HepG2 (cell line): ENCODE measurements around the gene EMP2. TPM values are rescaled to one million over a fixed set of nuclear protein-coding genes. Genes with fewer than 3 reads are reported as not detected.

Source experiments
- ATRX ChIP-seq: sonication (generic); formaldehyde crosslinking; IDR thresholded peaks from 2 replicates; pipeline ENCODE4 v1.4.0; 2020; ENCODE audit warnings: missing genetic modification reagents, borderline replicate concordance
- CBFB ChIP-seq: sonication (generic); formaldehyde crosslinking; IDR thresholded peaks from 2 replicates; pipeline ENCODE4 v1.4.0; 2020; ENCODE audit warnings: missing genetic modification reagents
- CEBPG ChIP-seq: IDR thresholded peaks from 2 replicates; pipeline ENCODE4 v1.6.1; 2016
- DRAP1 ChIP-seq: IDR thresholded peaks from 2 replicates; pipeline ENCODE4 v1.6.1; 2016; ENCODE audit warnings: missing genetic modification reagents, missing compliant biosample characterization
- KDM4B ChIP-seq: sonication (generic); formaldehyde crosslinking; IDR thresholded peaks from 2 replicates; pipeline ENCODE4 v1.4.0; 2020; ENCODE audit warnings: missing genetic modification reagents
- MAFK ChIP-seq, 2 experiments: IDR thresholded peaks in 1 of 2; conservative IDR thresholded peaks in 1 of 2; 2 replicates each; pipeline ENCODE4 v1.6.1; 2011; ENCODE audit warnings: improper control_type of control experiment in 2 of 2, low read length in 2 of 2
- MAZ ChIP-seq, 2 experiments: sonication (generic) in 1 of 2; formaldehyde crosslinking in 1 of 2; IDR thresholded peaks; 2 replicates each; pipeline versions ENCODE4 v1.5.0 to v1.6.1; 2012 to 2020; ENCODE audit warnings: low read depth in 2 of 2, mild to moderate bottlenecking in 2 of 2, borderline replicate concordance in 1 of 2, improper control_type of control experiment in 1 of 2, low read length in 1 of 2, missing genetic modification reagents in 1 of 2, moderate library complexity in 1 of 2
- MXD3 ChIP-seq: IDR thresholded peaks from 2 replicates; pipeline ENCODE4 v1.6.1; 2016; ENCODE audit warnings: mild to moderate bottlenecking, missing biosample characterization, missing genetic modification reagents
- NCOA5 ChIP-seq: sonication (generic); formaldehyde crosslinking; IDR thresholded peaks from 2 replicates; pipeline ENCODE4 v1.4.0; 2020; ENCODE audit warnings: missing genetic modification reagents
- NFRKB ChIP-seq: fragments of 450-650 bp; IDR thresholded peaks from 2 replicates; pipeline ENCODE4 v1.6.1; 2017
- PAWR ChIP-seq: sonication (generic); formaldehyde crosslinking; IDR thresholded peaks from 2 replicates; pipeline ENCODE4 v1.4.0; 2020; ENCODE audit warnings: missing genetic modification reagents, mild to moderate bottlenecking, borderline replicate concordance
- PHF20 ChIP-seq: sonication (generic); formaldehyde crosslinking; IDR thresholded peaks from 2 replicates; pipeline ENCODE4 v1.5.0; 2020; ENCODE audit warnings: mild to moderate bottlenecking, missing genetic modification reagents
- PHF8 ChIP-seq: sonication (generic); formaldehyde crosslinking; IDR thresholded peaks from 2 replicates; pipeline ENCODE4 v1.5.0; 2020; ENCODE audit warnings: missing genetic modification reagents
- SMYD3 ChIP-seq: sonication (generic); formaldehyde crosslinking; IDR thresholded peaks from 2 replicates; pipeline ENCODE4 v1.8.1; 2023; ENCODE audit warnings: mild to moderate bottlenecking, missing genetic modification reagents
- SRY ChIP-seq: sonication (generic); formaldehyde crosslinking; IDR thresholded peaks from 2 replicates; pipeline ENCODE4 v1.8.0; 2022; ENCODE audit warnings: mild to moderate bottlenecking, missing genetic modification reagents
- ZBTB3 ChIP-seq: sonication (generic); formaldehyde crosslinking; IDR thresholded peaks from 2 replicates; pipeline ENCODE4 v1.4.0; 2020; ENCODE audit warnings: low read depth, mild to moderate bottlenecking, moderate library complexity, missing genetic modification reagents, borderline replicate concordance
- ZC3H4 ChIP-seq: sonication (generic); formaldehyde crosslinking; IDR thresholded peaks from 2 replicates; pipeline ENCODE4 v1.4.0; 2020; ENCODE audit warnings: missing genetic modification reagents, borderline replicate concordance
- ZKSCAN1 ChIP-seq: fragments of 150-350 bp; IDR thresholded peaks from 2 replicates; pipeline ENCODE4 v1.6.1; 2014; ENCODE audit warnings: low read length
- ZNF101 ChIP-seq: sonication (generic); formaldehyde crosslinking; IDR thresholded peaks from 2 replicates; pipeline ENCODE4 v1.4.0; 2020; ENCODE audit warnings: mild to moderate bottlenecking, low read depth, missing genetic modification reagents, borderline replicate concordance
- ZNF160 ChIP-seq: sonication (generic); formaldehyde crosslinking; IDR thresholded peaks from 2 replicates; pipeline ENCODE4 v1.8.0; 2022; ENCODE audit warnings: mild to moderate bottlenecking, inconsistent platforms, missing genetic modification reagents
- ZNF230 ChIP-seq: sonication (generic); formaldehyde crosslinking; IDR thresholded peaks from 2 replicates; pipeline ENCODE4 v1.4.0; 2020; ENCODE audit warnings: mild to moderate bottlenecking, missing genetic modification reagents
- ZNF549 ChIP-seq: sonication (generic); formaldehyde crosslinking; IDR thresholded peaks from 2 replicates; pipeline ENCODE4 v1.5.0; 2020; ENCODE audit warnings: missing genetic modification reagents
- ZNF615 ChIP-seq: sonication (generic); formaldehyde crosslinking; IDR thresholded peaks from 2 replicates; pipeline ENCODE4 v1.5.0; 2020; ENCODE audit warnings: mild to moderate bottlenecking, missing genetic modification reagents, borderline replicate concordance
- ZNF777 ChIP-seq: sonication (generic); formaldehyde crosslinking; IDR thresholded peaks from 2 replicates; pipeline ENCODE4 v1.4.0; 2020; ENCODE audit warnings: missing genetic modification reagents
- polyA plus RNA-seq, 8 experiments: library from polyadenylated mRNA; depleted of rRNA in 3 of 8; stranded (reverse) in 7 of 8; unstranded in 1 of 8; fragments of >200 nt; fragmentation: Illumina TruSeq in 4 of 8; extraction: Trizol in 4 of 8; gene quantifications; 2 replicates each; pipeline versions ENCODE4 v1.2.1 to v1.2.3, GENCODE V29; 2011 to 2016; ENCODE audit warnings: low read depth in 4 of 8, missing spikeins in 1 of 8, mixed read lengths in 1 of 8; ENCODE audit not compliant: insufficient read depth in 1 of 8
- total RNA-seq, 5 experiments: library from RNA; depleted of rRNA; stranded (reverse); fragments of >200 nt; fragmentation: Illumina TruSeq; extraction: Trizol; gene quantifications; 2 replicates each; pipeline ENCODE4 v1.2.3, GENCODE V29; 2016; ENCODE audit warnings: low read depth in 1 of 5
- TF ChIP-seq, protein P1 (sequence below): sonication (generic); formaldehyde crosslinking; IDR thresholded peaks from 2 replicates; pipeline ENCODE4 v1.9.0; 2021; ENCODE audit warnings: missing genetic modification reagents, mild to moderate bottlenecking, borderline replicate concordance
- TF ChIP-seq, protein P2 (sequence below): sonication (generic); formaldehyde crosslinking; IDR thresholded peaks from 2 replicates; pipeline ENCODE4 v1.4.0; 2020; ENCODE audit warnings: missing genetic modification reagents

The EMP2 gene
- total and polyA plus RNA-seq, 2 of the 13 experiments (the other 11 are each of a cell fraction or from before 2014, with no cell fraction given) = 24.6 to 91.2 TPM

GRCh38 chr16:10616756-10617640 lies 36.6 kb upstream of the EMP2 start (continued):
- peak; percentile 91; the same call in 1 of the 2 replicates for TF ChIP-seq ZNF230
- TF ChIP-seq PAWR (CRISPR knock-in tag) = 0 out of 2 replicates have a peak, but pooled peaks have one; percentile 49
- no peak for TF ChIP-seq ZBTB3 (CRISPR knock-in tag)
- TF ChIP-seq MAFK (conservative IDR thresholded peaks at IDR 0.05 in 1 of 2, IDR thresholded peaks at IDR 0.05 in 1 of 2; ENCODE audit: low read length in 2 of 2) = no peak
- no peak; the same call in none of the 2 replicates for TF ChIP-seq MXD3
- peak; percentile 31; the same call in 1 of the 2 replicates for TF ChIP-seq CEBPG (CRISPR knock-in tag)
- no peak for TF ChIP-seq NCOA5 (CRISPR knock-in tag)
- TF ChIP-seq ATRX = no peak
- TF ChIP-seq, protein P1, sequence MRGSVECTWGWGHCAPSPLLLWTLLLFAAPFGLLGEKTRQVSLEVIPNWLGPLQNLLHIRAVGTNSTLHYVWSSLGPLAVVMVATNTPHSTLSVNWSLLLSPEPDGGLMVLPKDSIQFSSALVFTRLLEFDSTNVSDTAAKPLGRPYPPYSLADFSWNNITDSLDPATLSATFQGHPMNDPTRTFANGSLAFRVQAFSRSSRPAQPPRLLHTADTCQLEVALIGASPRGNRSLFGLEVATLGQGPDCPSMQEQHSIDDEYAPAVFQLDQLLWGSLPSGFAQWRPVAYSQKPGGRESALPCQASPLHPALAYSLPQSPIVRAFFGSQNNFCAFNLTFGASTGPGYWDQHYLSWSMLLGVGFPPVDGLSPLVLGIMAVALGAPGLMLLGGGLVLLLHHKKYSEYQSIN (CRISPR knock-in tag) = no peak
- no peak for TF ChIP-seq NFRKB
- no peak for TF ChIP-seq ZNF615 (CRISPR knock-in tag)
- peak; percentile 74; the same call in 1 of the 2 replicates for TF ChIP-seq SRY (CRISPR knock-in tag)
- peak; percentile 75; the same call in 1 of the 2 replicates for TF ChIP-seq MAZ (IDR thresholded peaks at IDR 0.05; ENCODE audit: borderline replicate concordance, low read depth, low read length)
- peak; percentile 96 for TF ChIP-seq MAZ (CRISPR knock-in tag; IDR thresholded peaks at IDR 0.05; ENCODE audit: low read depth)
- no peak for TF ChIP-seq ZKSCAN1
- no peak for TF ChIP-seq ZNF160 (CRISPR knock-in tag)
- TF ChIP-seq, protein P2, sequence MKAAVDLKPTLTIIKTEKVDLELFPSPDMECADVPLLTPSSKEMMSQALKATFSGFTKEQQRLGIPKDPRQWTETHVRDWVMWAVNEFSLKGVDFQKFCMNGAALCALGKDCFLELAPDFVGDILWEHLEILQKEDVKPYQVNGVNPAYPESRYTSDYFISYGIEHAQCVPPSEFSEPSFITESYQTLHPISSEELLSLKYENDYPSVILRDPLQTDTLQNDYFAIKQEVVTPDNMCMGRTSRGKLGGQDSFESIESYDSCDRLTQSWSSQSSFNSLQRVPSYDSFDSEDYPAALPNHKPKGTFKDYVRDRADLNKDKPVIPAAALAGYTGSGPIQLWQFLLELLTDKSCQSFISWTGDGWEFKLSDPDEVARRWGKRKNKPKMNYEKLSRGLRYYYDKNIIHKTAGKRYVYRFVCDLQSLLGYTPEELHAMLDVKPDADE = no peak
- TF ChIP-seq ZNF549 (CRISPR knock-in tag) = no peak
- TF ChIP-seq ZNF777 (CRISPR knock-in tag) = no peak
- peak; percentile 91 for TF ChIP-seq DRAP1 (CRISPR knock-in tag)
- TF ChIP-seq ZC3H4 (CRISPR knock-in tag) = 0 out of 2 replicates have a peak, but pooled peaks have one; percentile 47
- TF ChIP-seq PHF8 = peak; percentile 65
- no peak for TF ChIP-seq ZNF101 (CRISPR knock-in tag)
- no peak; the same call in 1 of the 2 replicates for TF ChIP-seq PHF20 (CRISPR knock-in tag)
- TF ChIP-seq KDM4B (CRISPR knock-in tag) = peak; percentile 23
- no peak for TF ChIP-seq CBFB (CRISPR knock-in tag)
- TF ChIP-seq SMYD3 (CRISPR knock-in tag) = 0 out of 2 replicates have a peak, but pooled peaks have one; percentile 73
